AG08396 (cell line): ENCODE results near the gene MYO19.
"Not testable (repeated sequence)": the region's sequence is repeated elsewhere in the genome, so short reads cannot be mapped to it uniquely, and the experiment has no call there.

Experiments used
- DNase-seq: peaks from one replicate; pipeline ENCODE4 v3.0.0; 2012; ENCODE audit warnings: low spot score, mixed read lengths

The MYO19 gene

DNA sequence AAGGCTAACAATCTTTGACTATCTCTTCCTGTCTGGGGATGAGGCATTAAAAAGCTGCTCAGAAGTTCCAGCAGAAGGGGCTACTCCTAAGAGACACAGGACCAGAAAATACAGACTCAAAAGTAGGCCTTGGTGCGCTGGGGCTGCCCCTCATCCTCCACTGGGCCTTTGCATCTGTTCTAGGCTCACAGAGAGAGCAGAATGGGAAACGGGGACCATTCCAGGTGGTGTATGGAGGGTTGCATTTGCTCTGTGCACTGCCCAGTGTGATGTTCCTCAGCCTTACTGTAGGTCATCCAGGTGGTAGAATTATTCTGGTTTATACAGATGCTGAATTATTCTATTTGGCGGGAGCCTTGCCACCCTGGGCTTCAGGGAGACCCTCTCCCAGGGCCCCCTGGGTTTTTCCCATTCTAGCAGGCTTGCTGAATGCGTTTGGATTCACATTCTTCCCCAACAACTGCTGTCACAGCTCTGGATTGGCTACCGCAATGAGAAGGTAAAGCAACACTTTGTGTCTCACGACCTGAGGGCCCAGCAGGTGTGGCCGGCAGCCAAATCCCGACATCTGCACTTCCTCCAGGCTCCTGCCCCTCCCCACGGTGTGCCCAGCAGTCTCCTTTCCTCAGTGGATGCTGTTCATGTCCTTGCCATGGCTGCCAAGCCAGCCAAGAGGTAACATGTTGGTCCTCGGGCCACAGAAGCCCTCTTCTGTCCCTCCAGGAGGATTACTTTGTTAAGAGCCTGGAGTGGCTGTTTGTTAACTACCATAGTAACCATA is 73.1 kb downstream of the MYO19 start:
- DNase-seq: no peak

DNA sequence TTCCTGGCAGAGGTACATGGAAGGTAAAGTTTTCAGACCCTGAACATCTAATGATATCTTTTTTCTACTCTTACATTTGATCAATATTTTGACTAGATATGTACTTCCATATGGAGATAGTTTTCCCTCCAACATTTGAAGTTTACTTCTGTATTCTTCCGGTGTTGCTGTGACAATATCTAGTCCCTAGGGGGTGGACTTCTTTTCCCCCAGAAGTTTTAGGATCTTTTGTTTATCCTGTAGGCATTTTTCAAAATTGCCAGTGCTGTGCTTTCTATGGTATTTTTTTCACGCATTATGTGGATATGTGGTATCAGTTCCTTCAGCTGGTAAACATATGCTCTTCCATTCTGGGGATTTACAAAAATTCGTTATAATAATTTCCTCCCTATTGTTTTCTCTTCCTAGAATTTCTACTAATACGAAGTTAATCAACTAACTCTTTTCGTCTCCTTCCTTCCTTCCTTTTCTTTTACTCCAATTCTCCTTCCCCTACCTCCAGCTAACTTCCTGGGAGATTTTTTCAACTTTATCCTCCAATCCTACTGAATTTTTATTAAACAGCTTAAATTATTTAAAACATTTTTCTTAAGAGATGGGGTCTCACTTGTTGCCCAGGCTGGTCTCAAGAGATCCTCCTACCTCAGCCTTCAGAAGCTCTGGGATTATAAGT is 74.3 kb downstream of the MYO19 start:
- no peak for DNase-seq

DNA sequence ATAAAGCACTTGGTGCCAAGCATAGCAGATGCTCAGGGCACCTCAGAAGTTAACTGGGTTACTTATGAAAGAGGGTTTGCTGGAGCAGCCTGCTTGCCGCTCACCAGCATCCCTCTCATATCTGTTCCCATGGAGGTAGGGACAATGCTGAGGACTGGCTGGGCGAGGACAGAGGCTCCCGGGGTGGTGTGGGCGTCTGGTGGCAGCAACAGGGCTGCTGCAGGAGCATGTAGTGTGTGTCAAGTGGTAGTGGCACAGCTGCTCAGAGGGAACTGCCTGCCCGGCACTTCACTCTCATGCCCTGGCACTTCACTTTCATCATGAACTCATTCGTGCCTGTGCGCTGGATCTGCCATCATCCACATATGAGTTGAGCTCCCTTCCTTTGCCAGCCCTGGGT is 75.1 kb downstream of the MYO19 start:
- no peak for DNase-seq

DNA sequence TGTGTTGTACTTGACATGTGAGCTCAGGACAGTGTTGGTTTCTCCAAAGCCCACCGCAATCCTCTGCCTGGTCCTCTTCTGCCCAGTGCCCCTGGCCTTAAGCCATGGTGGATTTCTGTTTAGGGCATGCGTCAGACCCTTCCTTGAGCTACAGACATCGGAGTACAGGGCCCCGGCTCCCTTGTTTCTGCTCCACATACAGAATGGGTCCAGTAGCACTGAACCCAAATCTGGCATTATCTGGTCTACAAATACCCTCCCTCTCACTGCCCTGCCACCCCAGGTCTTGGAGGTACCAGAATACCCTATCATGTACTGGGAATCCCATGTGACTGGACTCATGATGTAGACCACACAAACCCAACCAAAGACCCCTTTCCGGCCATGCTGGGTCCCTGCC is 75.6 kb downstream of the MYO19 start:
- no peak for DNase-seq

DNA sequence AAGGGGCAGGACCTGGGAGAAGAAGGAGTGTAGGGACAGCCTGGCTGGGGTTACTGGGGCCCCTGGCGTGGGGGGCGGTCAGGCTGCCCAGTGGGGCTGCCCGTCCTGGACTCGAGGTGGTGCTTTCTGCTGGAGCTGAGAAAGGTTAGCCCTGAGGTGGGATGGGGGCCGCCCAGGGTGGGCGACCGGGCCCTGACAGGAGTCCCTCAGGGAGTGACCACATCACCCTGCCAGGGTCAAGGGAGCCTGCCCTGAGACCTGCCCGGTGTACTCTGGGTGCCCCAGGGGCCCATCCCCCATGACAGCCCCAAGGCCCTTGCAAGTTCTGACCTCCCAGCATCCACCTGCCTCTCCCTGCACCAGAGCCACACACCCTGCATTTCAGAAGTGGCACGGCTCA is 77.0 kb downstream of the MYO19 start:
- not testable (repeated sequence) for DNase-seq

DNA sequence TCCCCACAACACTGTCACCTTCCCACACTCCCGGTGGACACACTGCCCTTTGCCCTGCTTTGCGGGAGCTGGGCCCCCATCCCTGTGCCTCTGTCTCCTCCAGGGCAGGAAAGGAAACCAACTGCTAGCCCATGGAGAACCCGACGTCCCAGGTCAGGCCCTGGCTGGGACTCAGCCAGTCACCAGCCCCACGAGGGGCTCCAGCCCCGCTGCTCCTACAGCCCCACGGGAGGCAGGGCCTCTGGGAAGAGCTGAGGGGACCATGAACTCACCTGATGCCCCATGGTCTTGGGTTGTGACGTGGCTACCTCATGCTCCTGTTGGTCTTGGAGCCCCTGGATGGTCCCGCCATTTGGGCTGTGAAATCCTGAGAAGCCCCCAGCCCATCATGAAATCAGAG is 81.8 kb downstream of the MYO19 start:
- not testable (repeated sequence) for DNase-seq

DNA sequence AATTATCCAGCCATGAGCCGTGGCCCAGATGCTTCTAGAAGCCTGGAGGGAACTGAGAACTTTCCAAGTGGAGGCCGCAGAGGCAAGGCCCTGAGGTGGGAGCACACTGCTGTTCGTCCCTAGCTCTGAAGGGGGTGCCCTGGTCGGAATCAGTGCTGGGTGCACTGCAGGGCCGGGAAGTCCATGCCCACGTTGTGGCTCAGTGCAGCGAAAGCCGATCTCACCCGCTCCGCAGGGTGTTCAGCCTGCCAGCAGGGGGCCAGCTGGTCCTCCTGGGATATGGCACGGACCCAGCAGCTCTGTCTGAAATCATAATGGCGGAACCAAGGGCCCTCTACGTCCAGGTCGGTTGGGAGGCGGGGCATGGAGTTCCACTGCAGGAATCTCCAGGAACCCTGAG is 84.7 kb downstream of the MYO19 start:
- not testable (repeated sequence) for DNase-seq
